ENCODE data around the gene AP1B1.

DNA sequence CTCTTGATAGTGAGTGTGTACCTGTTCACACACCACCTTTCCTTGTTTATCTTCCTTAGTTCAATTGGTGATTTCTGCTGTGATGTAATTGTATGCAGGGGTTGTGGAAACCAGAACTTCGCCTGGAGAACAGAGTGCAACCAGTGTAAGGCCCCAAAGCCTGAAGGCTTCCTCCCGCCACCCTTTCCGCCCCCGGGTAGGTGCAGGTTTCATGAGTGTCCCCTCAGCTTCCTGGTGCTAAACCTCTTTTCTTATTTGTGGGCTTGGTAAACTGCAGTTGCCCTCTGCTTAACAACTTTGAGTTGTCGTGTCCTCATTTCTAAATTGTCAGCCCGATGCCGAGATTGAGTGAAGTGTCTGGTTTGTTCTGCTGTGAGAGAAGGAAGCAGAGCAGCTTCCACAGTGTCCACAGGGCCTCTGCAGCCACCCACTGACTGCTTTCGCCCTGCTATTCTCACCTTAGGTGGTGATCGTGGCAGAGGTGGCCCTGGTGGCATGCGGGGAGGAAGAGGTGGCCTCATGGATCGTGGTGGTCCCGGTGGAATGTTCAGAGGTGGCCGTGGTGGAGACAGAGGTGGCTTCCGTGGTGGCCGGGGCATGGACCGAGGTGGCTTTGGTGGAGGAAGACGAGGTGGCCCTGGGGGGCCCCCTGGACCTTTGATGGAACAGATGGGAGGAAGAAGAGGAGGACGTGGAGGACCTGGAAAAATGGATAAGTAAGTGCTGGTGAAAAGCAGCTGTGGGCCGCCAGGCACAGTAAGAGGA is 89.1 kb downstream of the AP1B1 start:
- TF ChIP-seq, protein P1, sequence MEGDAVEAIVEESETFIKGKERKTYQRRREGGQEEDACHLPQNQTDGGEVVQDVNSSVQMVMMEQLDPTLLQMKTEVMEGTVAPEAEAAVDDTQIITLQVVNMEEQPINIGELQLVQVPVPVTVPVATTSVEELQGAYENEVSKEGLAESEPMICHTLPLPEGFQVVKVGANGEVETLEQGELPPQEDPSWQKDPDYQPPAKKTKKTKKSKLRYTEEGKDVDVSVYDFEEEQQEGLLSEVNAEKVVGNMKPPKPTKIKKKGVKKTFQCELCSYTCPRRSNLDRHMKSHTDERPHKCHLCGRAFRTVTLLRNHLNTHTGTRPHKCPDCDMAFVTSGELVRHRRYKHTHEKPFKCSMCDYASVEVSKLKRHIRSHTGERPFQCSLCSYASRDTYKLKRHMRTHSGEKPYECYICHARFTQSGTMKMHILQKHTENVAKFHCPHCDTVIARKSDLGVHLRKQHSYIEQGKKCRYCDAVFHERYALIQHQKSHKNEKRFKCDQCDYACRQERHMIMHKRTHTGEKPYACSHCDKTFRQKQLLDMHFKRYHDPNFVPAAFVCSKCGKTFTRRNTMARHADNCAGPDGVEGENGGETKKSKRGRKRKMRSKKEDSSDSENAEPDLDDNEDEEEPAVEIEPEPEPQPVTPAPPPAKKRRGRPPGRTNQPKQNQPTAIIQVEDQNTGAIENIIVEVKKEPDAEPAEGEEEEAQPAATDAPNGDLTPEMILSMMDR (IDR thresholded peaks at IDR 0.05; ENCODE audit: poor library complexity) = no peak
- TF ChIP-seq EZH2 (IDR thresholded peaks at IDR 0.05; ENCODE audit: borderline replicate concordance) = no peak
